GM19328 (cell line): ENCODE results near the gene UNC13B.
"Not testable (repeated sequence)": the region's sequence is repeated elsewhere in the genome, so short reads cannot be mapped to it uniquely, and the experiment has no call there.

Source experiments
- ATAC-seq: cut with Tn5 transposase; IDR thresholded peaks from one replicate; pipeline ENCODE4 v1.9.1; 2021; ENCODE audit warnings: mild to moderate bottlenecking, moderate library complexity; ENCODE audit not compliant: unreplicated experiment

The UNC13B gene

GRCh38 chr9:35161713-35162604 lies at the start of gene UNC13B:
TSS of gene UNC13B (plus strand) at chr9:35162009. CDS start at chr9:35162284, 275 bp downstream.
- ATAC-seq = peak; percentile 53

- no peak for ATAC-seq
These were observed 49.4 kb upstream of the UNC13B start for GRCh38 chr9:35112257-35113020.

- ATAC-seq = no peak
These were observed 47.5 kb upstream of the UNC13B start for GRCh38 chr9:35114113-35114839.

GRCh38 chr9:35114840-35115628 lies 46.8 kb upstream of the UNC13B start:
- ATAC-seq = no peak

- ATAC-seq = peak; percentile 44
These were observed 45.9 kb upstream of the UNC13B start, which contains the start of gene ATOSB for GRCh38 chr9:35115680-35116538. TSS of gene ATOSB (minus strand) at chr9:35115862. CDS start at chr9:35108274, 7,588 bp downstream.

- no peak for ATAC-seq
These were observed 45.3 kb upstream of the UNC13B start for GRCh38 chr9:35116539-35116897.

GRCh38 chr9:35116898-35117551 lies 44.8 kb upstream of the UNC13B start:
- no peak for ATAC-seq

- ATAC-seq = no peak
These were observed 26.9 kb upstream of the UNC13B start for GRCh38 chr9:35134920-35135319.

- no peak for ATAC-seq
These were observed 25.8 kb upstream of the UNC13B start for GRCh38 chr9:35135988-35136387.

GRCh38 chr9:35136866-35137265 lies 24.9 kb upstream of the UNC13B start:
- ATAC-seq = no peak

GRCh38 chr9:35140093-35140492 lies 21.7 kb upstream of the UNC13B start:
- no peak for ATAC-seq

- ATAC-seq = no peak
These were observed 19.8 kb upstream of the UNC13B start for GRCh38 chr9:35142037-35142436.

GRCh38 chr9:35147941-35148563 lies 13.8 kb upstream of the UNC13B start:
- not testable (repeated sequence) for ATAC-seq

GRCh38 chr9:35152926-35153325 lies 8.9 kb upstream of the UNC13B start:
- ATAC-seq = no peak

- no peak for ATAC-seq
These were observed 5.0 kb upstream of the UNC13B start for GRCh38 chr9:35156781-35157180.

- ATAC-seq = not testable (repeated sequence)
These were observed 4.0 kb upstream of the UNC13B start for GRCh38 chr9:35157836-35158235.

GRCh38 chr9:35158501-35159280 lies 3.1 kb upstream of the UNC13B start:
- peak; percentile 39 for ATAC-seq
